GM06990 (cell line): ENCODE measurements around the gene SLC38A11.
A peak's percentile ranks its signal among the peaks of the same experiment; 100 is the strongest.

ENCODE experiments used
- DNase-seq: peaks from one replicate; pipeline ENCODE4 v3.0.0-alpha.2; 2011; ENCODE audit not compliant: insufficient read length; ENCODE audit errors: extremely low read depth
- H3K27me3 ChIP-seq: replicated peaks from 2 replicates; pipeline ENCODE4 v1.6.0; 2011; ENCODE audit warnings: low read length; ENCODE audit not compliant: control insufficient read depth, insufficient read depth
- H3K36me3 ChIP-seq: 2 replicates; pipeline ENCODE4 v1.5.1; 2011; ENCODE audit warnings: low read length; ENCODE audit not compliant: control insufficient read depth, insufficient read depth
- H3K4me3 ChIP-seq: replicated peaks from 2 replicates; pipeline ENCODE4 v1.5.1; 2011; ENCODE audit warnings: low read depth, mild to moderate bottlenecking, control low read depth, low read length
- CTCF ChIP-seq: IDR thresholded peaks from 2 replicates; pipeline ENCODE4 v1.5.1; 2011; ENCODE audit warnings: low read length, control low read depth, mild to moderate bottlenecking, inconsistent platforms; ENCODE audit not compliant: insufficient read depth, poor library complexity, severe bottlenecking

Gene SLC38A11

GRCh38 chr2:164913011-164913410, 42.3 kb downstream of the SLC38A11 start:
- H3K4me3 ChIP-seq, result no peak overlapping the region
- no peak for DNase-seq
- no peaks in the 10 kb centered on the region for H3K27me3 ChIP-seq
- TF ChIP-seq CTCF, result no peak
- H3K36me3 ChIP-seq, result no peaks in the 10 kb centered on the region

- Histone ChIP-seq H3K36me3 (no peaks in the 10 kb centered on the region), H3K4me3 (no peak overlapping the region), H3K27me3 (no peaks in the 10 kb centered on the region)
- no peak for DNase-seq
- no peak for TF ChIP-seq CTCF
These were observed 43.5 kb downstream of the SLC38A11 start for GRCh38 chr2:164911832-164912231.

GRCh38 chr2:164910101-164910899, 45.0 kb downstream of the SLC38A11 start:
- no peak for TF ChIP-seq CTCF
- H3K27me3 ChIP-seq, result no peaks in the 10 kb centered on the region
- H3K4me3 ChIP-seq, result no peak overlapping the region
- H3K36me3 ChIP-seq, result no peaks in the 10 kb centered on the region
- DNase-seq, result peak; percentile 7

- no peak for TF ChIP-seq CTCF
- Histone ChIP-seq H3K36me3 (no peaks in the 10 kb centered on the region), H3K4me3 (no peak overlapping the region), H3K27me3 (no peaks in the 10 kb centered on the region)
- DNase-seq, result no peak
These were observed 48.4 kb downstream of the SLC38A11 start for GRCh38 chr2:164906947-164907346.

- no peak overlapping the region for H3K4me3 ChIP-seq
- no peaks in the 10 kb centered on the region for H3K36me3 ChIP-seq
- TF ChIP-seq CTCF, result no peak
- no peaks in the 10 kb centered on the region for H3K27me3 ChIP-seq
- no peak for DNase-seq
These were observed 50.0 kb downstream of the SLC38A11 start for GRCh38 chr2:164905307-164905706.
